Epidermal melanocyte (primary cell): ENCODE data around the gene VSIR.

ENCODE experiments used
- DNase-seq: peaks from one replicate; pipeline ENCODE4 v3.0.0; 2011; ENCODE audit warnings: low spot score; ENCODE audit not compliant: insufficient read length

VSIR gene

GRCh38 chr10:71773221-71773971 lies at the start of gene VSIR:
Gene VSIR (minus strand): TSS chr10:71773520. CDS start chr10:71773439, 81 bp downstream.
- DNase-seq, result peak; percentile 41

- peak; percentile 15 for DNase-seq
Measured at GRCh38 chr10:71821909-71822763, 48.8 kb upstream of the VSIR start.

GRCh38 chr10:71820966-71821365 lies 47.6 kb upstream of the VSIR start:
- no peak for DNase-seq

- no peak for DNase-seq
Measured at GRCh38 chr10:71819985-71820384, 46.7 kb upstream of the VSIR start.

GRCh38 chr10:71819441-71819861 lies 46.1 kb upstream of the VSIR start:
- DNase-seq, result no peak

GRCh38 chr10:71818674-71819260 lies 45.4 kb upstream of the VSIR start:
- no peak for DNase-seq

- DNase-seq, result no peak
Measured at GRCh38 chr10:71817831-71818655, 44.7 kb upstream of the VSIR start.

GRCh38 chr10:71816936-71817618 lies 43.8 kb upstream of the VSIR start:
- no peak for DNase-seq

- no peak for DNase-seq
Measured at GRCh38 chr10:71816421-71816851, 43.1 kb upstream of the VSIR start.

- no peak for DNase-seq
Measured at GRCh38 chr10:71815515-71816130, 42.3 kb upstream of the VSIR start.

GRCh38 chr10:71814922-71815411 lies 41.6 kb upstream of the VSIR start:
- DNase-seq, result no peak

- DNase-seq, result no peak
Measured at GRCh38 chr10:71812913-71813590, 39.7 kb upstream of the VSIR start.

GRCh38 chr10:71812016-71812912 lies 38.9 kb upstream of the VSIR start:
- DNase-seq, result peak; percentile 72

- DNase-seq, result no peak
Measured at GRCh38 chr10:71811351-71811750, 38.0 kb upstream of the VSIR start.

GRCh38 chr10:71810048-71810750 lies 36.9 kb upstream of the VSIR start:
- DNase-seq, result no peak

GRCh38 chr10:71809628-71810027 lies 36.3 kb upstream of the VSIR start:
- DNase-seq, result no peak

- DNase-seq, result no peak
Measured at GRCh38 chr10:71807557-71808510, 34.5 kb upstream of the VSIR start.
